DOHH2 (cell line): ENCODE data around the gene FLRT1.

Experiments used
- H3F3A ChIP-seq: fragments of 200-600 bp; sonication (generic), shearing (Covaris generic); 2 replicates; pipeline ENCODE4 v1.6.0; 2016; ENCODE audit warnings: antibody characterized with exemption, mild to moderate bottlenecking; ENCODE audit not compliant: control insufficient read depth, insufficient read depth
- H3K27ac ChIP-seq: fragments of 200-600 bp; sonication (generic); 2 replicates; pipeline ENCODE4 v1.5.1; 2014; ENCODE audit warnings: low read depth, mild to moderate bottlenecking, low read length, moderate library complexity
- H3K27me3 ChIP-seq: fragments of 200-600 bp; sonication (generic); 2 replicates; pipeline ENCODE4 v1.6.1; 2014; ENCODE audit warnings: mild to moderate bottlenecking, low read length, mixed read lengths; ENCODE audit not compliant: control insufficient read depth
- H3K36me3 ChIP-seq: fragments of 200-600 bp; sonication (generic); 2 replicates; pipeline ENCODE4 v1.6.1; 2014; ENCODE audit warnings: mild to moderate bottlenecking, low read length, moderate library complexity, mixed read lengths; ENCODE audit not compliant: control insufficient read depth
- H3K4me1 ChIP-seq: fragments of 200-600 bp; sonication (generic); 2 replicates; pipeline ENCODE4 v1.6.1; 2014; ENCODE audit warnings: mild to moderate bottlenecking, low read length, mixed read lengths; ENCODE audit not compliant: control insufficient read depth
- H3K4me2 ChIP-seq: fragments of 200-600 bp; sonication (generic); 2 replicates; pipeline ENCODE4 v1.6.0; 2014; ENCODE audit warnings: mild to moderate bottlenecking, low read length, moderate library complexity
- H3K4me3 ChIP-seq: fragments of 200-600 bp; sonication (generic); 2 replicates; pipeline ENCODE4 v1.5.1; 2014; ENCODE audit warnings: mild to moderate bottlenecking, low read length, mixed read lengths
- H3K79me2 ChIP-seq: fragments of 200-600 bp; sonication (generic); 2 replicates; pipeline ENCODE4 v1.6.1; 2014; ENCODE audit warnings: mild to moderate bottlenecking, low read length, mixed read lengths; ENCODE audit not compliant: control insufficient read depth
- H3K9me2 ChIP-seq: fragments of 200-600 bp; sonication (generic); replicated peaks from 2 replicates; pipeline ENCODE4 v1.6.1; 2014; ENCODE audit warnings: mild to moderate bottlenecking, low read length, mixed read lengths; ENCODE audit not compliant: control insufficient read depth
- H3K9me3 ChIP-seq: fragments of 200-600 bp; sonication (generic); 2 replicates; pipeline ENCODE4 v1.6.1; 2014; ENCODE audit warnings: antibody characterized with exemption, low read length, mixed read lengths; ENCODE audit not compliant: control insufficient read depth, insufficient read depth
- H4K20me1 ChIP-seq: fragments of 200-600 bp; sonication (generic); 2 replicates; pipeline ENCODE4 v1.6.0; 2014; ENCODE audit warnings: low read depth, mild to moderate bottlenecking, antibody characterized with exemption, low read length, moderate library complexity; ENCODE audit not compliant: control insufficient read depth, insufficient read depth
- EZH2phosphoT487 ChIP-seq: fragments of 200-600 bp; sonication (generic); IDR thresholded peaks from 2 replicates; pipeline ENCODE4 v1.6.1; 2017; ENCODE audit warnings: borderline replicate concordance, mild to moderate bottlenecking, antibody characterized with exemption, low read length, moderate library complexity, mixed read lengths
- TF ChIP-seq, protein P1 (sequence below): fragments of 200-600 bp; sonication (generic); IDR thresholded peaks from one replicate; pipeline ENCODE4 v1.5.1; 2014; ENCODE audit warnings: antibody characterized with exemption, mild to moderate bottlenecking, low read depth, low read length; ENCODE audit not compliant: poor library complexity, severe bottlenecking

FLRT1 gene

DNA sequence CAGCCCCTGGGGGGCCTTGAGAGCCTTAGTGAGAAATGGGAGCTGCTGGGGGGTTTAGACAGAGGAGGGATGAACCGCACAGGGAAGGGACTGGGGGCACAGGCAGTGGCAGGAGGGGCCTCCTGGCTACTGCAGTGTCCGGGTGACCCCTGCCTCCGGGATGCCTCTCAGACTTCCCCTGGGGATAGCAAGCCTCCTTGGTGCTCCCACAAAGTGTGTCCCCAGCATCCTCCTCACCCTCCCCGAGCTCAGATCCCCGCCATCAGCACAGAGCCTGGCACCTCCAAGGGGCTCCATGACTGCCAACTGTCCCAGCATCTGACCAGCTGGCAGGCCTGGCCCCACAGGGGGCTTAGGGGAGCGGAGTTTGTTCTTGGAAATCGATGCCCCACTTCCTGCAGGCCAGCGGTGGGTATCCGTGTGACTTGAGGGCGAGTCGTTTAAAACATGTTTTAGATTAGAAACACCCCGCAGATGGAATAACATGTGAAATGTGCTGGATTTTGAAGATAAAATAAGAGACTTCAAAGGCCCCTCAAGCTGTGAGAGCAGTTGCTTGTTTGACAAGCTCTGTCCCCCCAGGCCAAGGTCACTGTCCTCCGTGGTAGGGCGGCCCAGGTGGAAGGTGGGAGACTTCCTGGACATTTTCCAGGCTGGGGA, 13.5 kb upstream of the FLRT1 start:
- Histone ChIP-seq H3K79me2 (no peaks in the 10 kb centered on the region), H3K27ac (no peak overlapping the region), H3K4me1 (no peaks in the 10 kb centered on the region), H3K27me3 (peaks cover 14% of the 10 kb centered on the region), H3K9me2 (no peaks in the 10 kb centered on the region), H3F3A (no peaks in the 10 kb centered on the region), H3K9me3 (no peaks in the 10 kb centered on the region), H3K36me3 (no peaks in the 10 kb centered on the region), H3K4me2 (no peak overlapping the region), H3K4me3 (no peak overlapping the region), H4K20me1 (no peaks in the 10 kb centered on the region)
- TF ChIP-seq, protein P1, sequence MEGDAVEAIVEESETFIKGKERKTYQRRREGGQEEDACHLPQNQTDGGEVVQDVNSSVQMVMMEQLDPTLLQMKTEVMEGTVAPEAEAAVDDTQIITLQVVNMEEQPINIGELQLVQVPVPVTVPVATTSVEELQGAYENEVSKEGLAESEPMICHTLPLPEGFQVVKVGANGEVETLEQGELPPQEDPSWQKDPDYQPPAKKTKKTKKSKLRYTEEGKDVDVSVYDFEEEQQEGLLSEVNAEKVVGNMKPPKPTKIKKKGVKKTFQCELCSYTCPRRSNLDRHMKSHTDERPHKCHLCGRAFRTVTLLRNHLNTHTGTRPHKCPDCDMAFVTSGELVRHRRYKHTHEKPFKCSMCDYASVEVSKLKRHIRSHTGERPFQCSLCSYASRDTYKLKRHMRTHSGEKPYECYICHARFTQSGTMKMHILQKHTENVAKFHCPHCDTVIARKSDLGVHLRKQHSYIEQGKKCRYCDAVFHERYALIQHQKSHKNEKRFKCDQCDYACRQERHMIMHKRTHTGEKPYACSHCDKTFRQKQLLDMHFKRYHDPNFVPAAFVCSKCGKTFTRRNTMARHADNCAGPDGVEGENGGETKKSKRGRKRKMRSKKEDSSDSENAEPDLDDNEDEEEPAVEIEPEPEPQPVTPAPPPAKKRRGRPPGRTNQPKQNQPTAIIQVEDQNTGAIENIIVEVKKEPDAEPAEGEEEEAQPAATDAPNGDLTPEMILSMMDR, result no peak
- TF ChIP-seq EZH2phosphoT487, result no peak

DNA sequence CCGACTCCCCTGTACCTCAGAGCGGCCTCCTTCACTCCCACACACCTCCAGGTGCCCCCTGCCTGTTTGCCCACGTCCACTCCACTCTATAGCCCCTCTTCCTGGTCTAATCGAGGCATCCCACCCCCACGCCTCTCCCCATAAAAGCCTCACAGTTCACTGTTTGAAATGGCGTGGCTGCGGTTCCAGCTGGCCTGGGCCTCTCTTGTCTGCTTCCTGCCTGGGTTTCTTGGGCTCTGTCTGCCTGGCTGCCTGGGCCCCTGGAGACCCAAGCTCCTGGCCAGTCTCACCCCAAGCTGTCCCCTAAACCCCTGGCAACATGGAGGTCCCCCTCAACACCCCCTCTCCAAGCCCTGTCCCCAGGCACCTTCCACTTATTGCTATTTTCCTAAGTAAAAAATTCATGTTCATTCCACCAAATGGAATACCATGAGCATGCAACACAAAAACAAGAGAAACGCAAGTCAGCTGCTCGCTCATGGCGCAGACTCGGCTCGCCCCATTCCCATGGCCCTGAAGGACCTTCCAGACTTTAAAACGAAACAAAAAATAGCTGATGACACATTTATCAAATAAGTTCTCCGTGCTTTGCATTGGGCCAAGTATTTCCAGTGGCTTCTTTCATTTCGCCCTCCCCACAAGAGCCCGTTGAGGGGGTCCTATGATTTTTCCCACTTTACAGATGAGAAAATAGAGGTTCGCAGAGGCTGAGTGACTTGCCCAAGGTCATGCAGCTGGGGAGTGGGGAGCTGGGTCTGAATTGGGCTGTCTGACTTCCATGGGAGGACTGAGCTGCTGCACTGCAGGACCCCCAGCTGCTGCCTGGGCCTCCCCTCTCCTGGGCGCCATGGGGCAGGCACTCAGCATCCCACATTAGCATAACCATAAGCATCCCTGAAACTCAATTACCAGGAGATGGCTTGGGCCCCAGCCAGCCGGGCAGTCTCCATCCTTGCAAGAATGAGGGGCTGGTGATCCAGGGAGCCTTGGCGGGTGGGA, 11.7 kb upstream of the FLRT1 start:
- TF ChIP-seq EZH2phosphoT487, result no peak
- TF ChIP-seq, protein P1, result no peak

DNA sequence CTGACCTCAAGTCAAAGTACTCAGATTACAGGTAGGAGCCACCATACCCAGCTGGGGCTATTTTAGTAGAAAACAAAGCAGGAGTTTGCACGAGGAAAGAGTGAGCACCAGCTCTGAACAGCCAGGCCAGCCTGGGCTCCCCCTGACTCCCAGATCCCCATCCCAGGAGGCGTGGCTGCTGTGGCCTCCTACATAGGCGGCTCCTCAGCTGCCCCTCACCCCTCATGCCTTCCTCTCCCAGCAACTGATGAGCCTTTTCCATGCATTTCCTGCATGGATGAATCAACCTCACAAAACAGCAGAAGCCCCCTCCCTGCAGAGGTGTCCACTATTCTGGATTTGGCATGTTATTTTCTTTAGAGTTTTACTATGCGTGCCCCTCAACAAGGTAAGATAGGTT, 10.5 kb upstream of the FLRT1 start:
- H3K79me2 ChIP-seq, result no peaks in the 10 kb centered on the region
- H3K4me3 ChIP-seq, result no peak overlapping the region
- no peaks in the 10 kb centered on the region for H3F3A ChIP-seq
- peaks cover 14% of the 10 kb centered on the region for H3K4me1 ChIP-seq
- no peaks in the 10 kb centered on the region for H3K9me3 ChIP-seq
- no peaks in the 10 kb centered on the region for H4K20me1 ChIP-seq
- TF ChIP-seq EZH2phosphoT487, result no peak
- TF ChIP-seq, protein P1, result no peak
- peaks cover 29% of the 10 kb centered on the region for H3K27me3 ChIP-seq
- no peaks in the 10 kb centered on the region for H3K36me3 ChIP-seq
- no peaks in the 10 kb centered on the region for H3K9me2 ChIP-seq
- H3K27ac ChIP-seq, result no peak overlapping the region
- no peak overlapping the region for H3K4me2 ChIP-seq

More for the DNA sequence above, 11.7 kb upstream of the FLRT1 start:
- Histone ChIP-seq H3K4me2 (no peak overlapping the region), H3K79me2 (no peaks in the 10 kb centered on the region), H3K4me3 (no peak overlapping the region), H3K36me3 (no peaks in the 10 kb centered on the region), H3K27me3 (peaks cover 24% of the 10 kb centered on the region), H3K9me2 (no peaks in the 10 kb centered on the region), H3K27ac (no peak overlapping the region), H3F3A (no peaks in the 10 kb centered on the region), H4K20me1 (no peaks in the 10 kb centered on the region), H3K9me3 (no peaks in the 10 kb centered on the region), H3K4me1 (peaks cover 14% of the 10 kb centered on the region)
